ENCODE measurements around the gene EIF4G1. TPM values are rescaled to one million over a fixed set of nuclear protein-coding genes. Genes with fewer than 3 reads are reported as not detected.

EIF4G1 gene
- total RNA-seq, 1 experiment from 2014 or later, result 446 TPM

Other genes with a start within 250 kb of the EIF4G1 start
- not detected in 2 replicates for gene HTR3E, start 217.5 kb upstream of the EIF4G1 start, total RNA-seq (2014; rRNA removed; shearing (Covaris generic))
- 37.4 and 42.6 TPM in 2 replicates for gene EIF2B5, start 179.2 kb upstream of the EIF4G1 start, total RNA-seq (2014; rRNA removed; shearing (Covaris generic))
- 36.2 and 38.3 TPM in 2 replicates for gene DVL3, start 159.2 kb upstream of the EIF4G1 start, total RNA-seq (2014; rRNA removed; shearing (Covaris generic))
- 717 and 879 TPM in 2 replicates for gene AP2M1, start 139.8 kb upstream of the EIF4G1 start, total RNA-seq (2014; rRNA removed; shearing (Covaris generic))
- gene ABCF3, start 128.4 kb upstream of the EIF4G1 start, total RNA-seq (2014; rRNA removed; shearing (Covaris generic)), result 32.3 and 46.9 TPM in 2 replicates
- 0.36 and 0.72 TPM in 2 replicates for gene VWA5B2, start 85.0 kb upstream of the EIF4G1 start, total RNA-seq (2014; rRNA removed; shearing (Covaris generic))
- 57.5 and 68.3 TPM in 2 replicates for gene ALG3, start 65.6 kb upstream of the EIF4G1 start, total RNA-seq (2014; rRNA removed; shearing (Covaris generic))
- 7.8 and 8.2 TPM in 2 replicates for gene EEF1AKMT4, start 64.9 kb upstream of the EIF4G1 start, total RNA-seq (2014; rRNA removed; shearing (Covaris generic))
- gene CAMK2N2, start 53.1 kb upstream of the EIF4G1 start, total RNA-seq (2014; rRNA removed; shearing (Covaris generic)), result 1.6 and 1.8 TPM in 2 replicates
- gene ECE2, start 38.6 kb upstream of the EIF4G1 start, total RNA-seq (2014; rRNA removed; shearing (Covaris generic)), result not detected in 2 replicates
- 633 and 926 TPM in 2 replicates for gene PSMD2, start 15.4 kb upstream of the EIF4G1 start, total RNA-seq (2014; rRNA removed; shearing (Covaris generic))
- 0.62 and 0.65 TPM in 2 replicates for gene FAM131A, start 23.0 kb downstream of the EIF4G1 start, total RNA-seq (2014; rRNA removed; shearing (Covaris generic))
- gene CLCN2, start 47.0 kb downstream of the EIF4G1 start, total RNA-seq (2014; rRNA removed; shearing (Covaris generic)), result 3.0 and 8.8 TPM in 2 replicates
- gene POLR2H, start 47.1 kb downstream of the EIF4G1 start, total RNA-seq (2014; rRNA removed; shearing (Covaris generic)), result 182 and 190 TPM in 2 replicates
- gene THPO, start 63.6 kb downstream of the EIF4G1 start, total RNA-seq (2014; rRNA removed; shearing (Covaris generic)), result 0.14 and 0.43 TPM in 2 replicates
- 0.33 and 5.6 TPM in 2 replicates for gene CHRD, start 65.4 kb downstream of the EIF4G1 start, total RNA-seq (2014; rRNA removed; shearing (Covaris generic))
- gene EPHB3, start 247.2 kb downstream of the EIF4G1 start, total RNA-seq (2014; rRNA removed; shearing (Covaris generic)), result 1.1 and 1.4 TPM in 2 replicates

Measured in A172 (cell line).